GM12878 (cell line): ENCODE measurements around the gene PSMD1. TPM values are rescaled to one million over a fixed set of nuclear protein-coding genes. Genes with fewer than 3 reads are reported as not detected.

Experiments
- BCL3 ChIP-seq: IDR thresholded peaks from 2 replicates; pipeline ENCODE4 v1.6.1; 2011; ENCODE audit warnings: borderline replicate concordance, low read depth, mild to moderate bottlenecking, moderate library complexity, low read length; ENCODE audit not compliant: insufficient read depth, poor library complexity, severe bottlenecking
- IKZF2 ChIP-seq, 2 experiments: fragments of 450-650 bp; IDR thresholded peaks; 2 replicates each; pipeline ENCODE4 v1.6.1; 2017; ENCODE audit warnings: mild to moderate bottlenecking in 2 of 2, moderate library complexity in 2 of 2
- IRF4 ChIP-seq: IDR thresholded peaks from 2 replicates; pipeline ENCODE4 v1.6.1; 2011; ENCODE audit warnings: low read depth, low read length
- JUND ChIP-seq: IDR thresholded peaks from 2 replicates; pipeline ENCODE4 v1.6.1; 2012; ENCODE audit warnings: low read depth, mild to moderate bottlenecking, low read length, improper control_type of control experiment, moderate library complexity
- MYC ChIP-seq: IDR thresholded peaks from 2 replicates; pipeline ENCODE4 v1.6.1; 2011; ENCODE audit warnings: mild to moderate bottlenecking, low read length, moderate library complexity, inconsistent platforms; ENCODE audit not compliant: insufficient read depth, insufficient replicate concordance, insufficient read length, severe bottlenecking
- PML ChIP-seq: IDR thresholded peaks from 2 replicates; pipeline ENCODE4 v1.6.1; 2012; ENCODE audit warnings: low read length, inconsistent platforms
- RCOR1 ChIP-seq: conservative IDR thresholded peaks from 2 replicates; pipeline ENCODE4 v1.6.1; 2012; ENCODE audit warnings: low read depth, low read length, improper control_type of control experiment
- SREBF1 ChIP-seq: IDR thresholded peaks from 2 replicates; pipeline ENCODE4 v1.6.1; 2012; ENCODE audit warnings: mild to moderate bottlenecking, low read length
- STAT1 ChIP-seq: fragments of 450-650 bp; conservative IDR thresholded peaks from 2 replicates; pipeline ENCODE4 v1.6.1; 2014; ENCODE audit warnings: antibody characterized with exemption, mild to moderate bottlenecking
- ZBTB11 ChIP-seq: fragments of 450-650 bp; formaldehyde crosslinking; IDR thresholded peaks from 2 replicates; pipeline ENCODE4 v1.5.0; 2022; ENCODE audit warnings: mild to moderate bottlenecking, missing genetic modification characterization
- ZNF384 ChIP-seq: IDR thresholded peaks from 2 replicates; pipeline ENCODE4 v1.6.1; 2012; ENCODE audit warnings: low read depth, mild to moderate bottlenecking, low read length, improper control_type of control experiment, borderline replicate concordance
- polyA plus RNA-seq, 11 experiments: library from polyadenylated mRNA; depleted of rRNA in 4 of 11; unstranded in 6 of 11; stranded (reverse) in 5 of 11; fragments of >200 nt; fragmentation: Nextera tagmentation in 4 of 11; fragmentation: Illumina TruSeq in 1 of 11; extraction: Ambion mirVana in 4 of 11; extraction: Trizol in 1 of 11; gene quantifications; 1 replicate in 1 of 11; 2 replicates in 10 of 11; pipeline versions ENCODE4 v1.2.1 to v1.2.3, GENCODE V29; 2011 to 2016; ENCODE audit warnings: inconsistent platforms in 2 of 11, missing spikeins in 2 of 11, low read depth in 1 of 11
- total RNA-seq, 4 experiments: library from RNA; depleted of rRNA in 3 of 4; stranded (reverse); fragments of >200 nt in 3 of 4; fragmentation: Illumina TruSeq in 1 of 4; extraction: Trizol in 1 of 4; gene quantifications; 2 replicates each; pipeline versions ENCODE4 v1.2.1 to v1.2.3, GENCODE V29; 2013 to 2021

The PSMD1 gene
- total and polyA plus RNA-seq, 10 of the 15 experiments (the other 5 are each of a cell fraction or from before 2014, with no cell fraction given): 87.4 to 220 (median 139) TPM

- no peak for TF ChIP-seq ZBTB11
- peak; percentile 25 to 48; a peak in 2 of 4 replicates for TF ChIP-seq IKZF2 (IDR thresholded peaks at IDR 0.05)
- TF ChIP-seq JUND: no peak
- no peak for TF ChIP-seq STAT1
- no peak for TF ChIP-seq BCL3
- no peak for TF ChIP-seq PML
- no peak for TF ChIP-seq SREBF1
- no peak for TF ChIP-seq ZNF384
- no peak for TF ChIP-seq IRF4
- TF ChIP-seq MYC: no peak
- no peak; the same call in 1 of the 2 replicates for TF ChIP-seq RCOR1
These were observed 3.9 kb upstream of the PSMD1 start (continued) for GRCh38 chr2:231052494-231053451.
